Hematopoietic multipotent progenitor cell treated with erythropoietin and hydrocortisone succinate and interleukin-3 and kit ligand, for 17 days (in vitro differentiated cells): ENCODE results near the gene XAB2.

Source experiments
- DNase-seq: peaks from one replicate; pipeline ENCODE4 v3.0.0-alpha.2; 2015; ENCODE audit warnings: low spot score

XAB2 gene

DNA sequence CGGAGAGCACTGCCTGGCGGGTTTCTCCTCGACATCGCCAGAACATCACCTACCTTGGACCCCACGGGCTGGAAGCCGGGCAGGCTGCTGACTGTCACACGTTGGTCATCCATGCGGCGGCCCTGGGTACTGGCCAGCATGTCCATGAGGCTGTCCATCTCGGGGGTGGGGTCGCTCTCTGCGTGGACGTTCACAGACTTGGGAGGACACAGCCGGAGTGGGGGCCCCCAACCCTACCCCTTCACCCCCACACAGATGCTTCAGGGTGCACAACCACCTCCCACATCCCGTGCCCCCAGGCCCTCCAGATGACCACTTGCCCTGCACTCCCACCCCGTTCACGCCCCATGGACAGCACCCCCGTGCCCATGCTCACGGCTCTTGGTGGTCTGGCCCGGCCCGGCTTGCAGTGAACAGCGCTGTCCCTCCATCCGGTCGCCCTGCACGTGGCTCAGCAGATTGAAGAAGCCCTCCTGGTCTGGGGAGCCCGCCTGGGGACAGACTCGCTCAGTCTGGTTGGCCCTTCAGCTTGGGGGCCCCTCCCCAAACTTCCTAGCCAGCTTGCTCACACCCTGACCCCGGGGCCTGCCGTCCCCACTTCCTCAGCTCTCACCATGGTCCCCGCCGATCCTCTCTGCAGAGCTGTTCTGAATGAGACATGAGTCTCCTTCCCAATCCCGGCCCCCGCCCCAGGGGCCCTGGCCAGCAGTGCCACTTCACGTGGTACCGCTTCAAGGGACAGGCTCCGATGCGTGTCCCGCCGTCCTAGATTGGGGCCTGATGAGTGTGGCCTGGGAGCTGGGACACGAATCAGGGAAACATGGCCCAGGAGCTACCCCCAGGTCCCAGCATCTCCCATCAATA lies 3.2 kb upstream of the XAB2 start:
- no peak for DNase-seq

DNA sequence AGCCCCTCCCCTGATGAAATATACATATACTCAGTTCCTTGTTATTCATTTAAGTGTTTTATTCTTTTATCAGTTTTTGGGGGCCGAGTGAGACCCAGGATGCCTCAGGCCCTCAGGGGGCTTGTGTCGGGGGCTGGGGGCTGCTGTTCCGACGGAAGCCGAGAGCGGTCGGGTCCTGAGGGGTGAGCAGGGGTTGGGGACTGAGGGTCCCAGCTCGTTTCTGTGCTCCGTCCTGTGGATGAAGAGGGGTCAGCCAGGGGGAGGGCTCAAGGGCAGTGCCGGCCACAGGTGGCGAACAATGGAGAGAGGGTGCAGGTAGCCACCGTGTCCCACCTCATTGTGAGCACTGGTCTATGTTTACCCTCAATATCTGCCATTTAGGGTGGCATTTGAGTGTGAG lies 2.2 kb upstream of the XAB2 start:
- DNase-seq = no peak

DNA sequence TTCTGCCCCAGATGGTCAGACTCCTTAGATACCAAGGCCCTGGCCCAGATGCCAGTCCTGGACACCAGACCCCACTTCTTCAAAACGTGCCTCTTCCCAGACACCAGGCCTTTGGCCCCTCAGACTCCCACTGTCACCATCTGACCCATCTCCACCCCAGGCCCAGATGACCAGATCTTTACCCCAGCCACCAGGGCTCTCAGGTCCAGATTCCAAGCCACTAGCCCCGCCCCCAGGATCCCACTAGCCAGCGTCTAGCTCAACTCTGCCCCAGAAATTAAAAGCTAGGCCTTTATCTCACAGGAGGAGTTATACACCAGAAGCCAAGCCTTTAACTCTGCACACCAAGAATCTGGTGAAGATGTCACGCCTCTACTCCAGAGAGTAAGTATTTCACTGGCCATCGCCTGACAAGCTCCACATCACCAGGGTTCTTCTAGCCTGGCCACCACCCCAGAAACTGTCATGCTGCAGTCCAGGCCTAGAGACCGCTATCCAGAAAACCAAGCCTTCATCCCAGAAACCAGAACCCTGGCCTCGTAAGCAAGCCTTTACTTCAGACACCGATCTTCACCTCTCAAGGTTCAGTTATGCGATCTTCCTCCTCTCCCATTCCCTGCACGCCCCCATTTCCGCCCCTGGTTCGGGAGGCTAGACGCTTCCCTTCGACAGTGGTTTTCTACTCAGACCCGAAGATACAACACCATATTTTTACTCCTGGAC lies 595 bp downstream of the XAB2 start:
- peak; percentile 26 for DNase-seq

DNA sequence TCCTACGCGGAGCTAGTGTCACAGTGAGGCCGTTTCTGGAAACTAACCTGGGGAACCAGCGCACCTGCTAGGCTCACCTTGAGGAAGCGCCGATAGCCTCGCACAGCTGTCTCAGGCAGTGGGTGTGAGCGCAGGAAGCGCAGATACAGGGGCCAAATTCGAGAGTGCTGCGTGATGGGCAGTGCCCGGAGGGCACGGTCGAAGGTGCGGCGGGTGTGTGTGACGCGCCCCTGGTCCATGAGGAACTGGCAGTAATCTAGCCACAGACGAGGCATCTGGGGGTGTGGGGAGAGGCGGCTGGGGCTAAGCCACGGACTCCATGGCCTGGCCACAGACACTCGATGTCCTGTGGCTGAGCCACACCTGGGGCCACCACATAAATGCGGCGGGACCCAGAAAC lies 2.2 kb downstream of the XAB2 start:
- DNase-seq = no peak

DNA sequence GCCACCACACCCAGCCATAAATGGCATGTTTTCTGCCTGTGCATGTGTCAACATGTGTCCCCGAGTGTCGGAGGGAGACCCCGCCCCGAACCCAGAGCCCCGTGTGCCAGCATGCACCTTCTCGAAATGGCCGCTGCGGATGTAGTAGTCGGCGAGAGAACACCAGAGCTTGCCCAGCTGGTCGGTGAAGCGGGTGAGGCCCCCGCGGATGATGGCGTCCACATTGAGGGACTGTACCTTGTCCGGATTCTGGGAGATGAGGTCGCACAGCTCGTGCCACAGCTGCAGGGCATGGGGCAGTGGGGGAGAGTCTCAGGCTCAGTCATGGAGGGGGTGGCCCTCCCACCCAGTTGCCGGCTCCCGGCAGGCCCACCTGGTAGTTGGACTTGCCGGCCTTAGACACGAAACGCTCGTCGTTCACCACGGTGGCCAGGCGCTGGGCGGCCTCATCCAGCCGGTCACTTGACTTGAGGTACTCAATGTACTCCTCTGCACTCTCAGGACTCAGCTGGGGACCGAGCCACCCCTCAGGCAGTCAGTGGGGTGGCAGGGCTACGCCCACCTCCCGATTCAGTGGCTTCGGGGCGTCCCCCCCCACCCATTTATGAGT lies 3.5 kb downstream of the XAB2 start:
- no peak for DNase-seq

DNA sequence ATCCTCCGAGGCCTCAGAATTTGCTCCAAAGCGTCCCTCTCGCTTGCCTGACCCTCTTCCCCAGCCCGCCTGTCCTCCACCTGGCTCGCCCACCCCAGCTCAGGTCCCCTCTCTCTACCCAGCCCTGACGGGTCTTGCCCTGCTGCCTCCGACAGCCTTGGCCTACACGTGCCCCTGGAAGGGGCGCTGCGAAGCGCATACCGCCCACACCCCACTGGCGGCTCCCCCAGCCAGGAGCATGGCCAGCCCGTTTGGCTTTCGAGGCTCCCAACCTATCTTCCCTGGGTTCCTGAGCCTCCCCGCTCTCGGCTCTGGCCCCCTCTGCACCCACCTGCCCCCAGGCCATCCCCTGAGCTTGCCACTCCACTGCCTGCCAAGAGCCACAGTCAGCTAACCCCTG lies 4.5 kb downstream of the XAB2 start:
- no peak for DNase-seq

DNA sequence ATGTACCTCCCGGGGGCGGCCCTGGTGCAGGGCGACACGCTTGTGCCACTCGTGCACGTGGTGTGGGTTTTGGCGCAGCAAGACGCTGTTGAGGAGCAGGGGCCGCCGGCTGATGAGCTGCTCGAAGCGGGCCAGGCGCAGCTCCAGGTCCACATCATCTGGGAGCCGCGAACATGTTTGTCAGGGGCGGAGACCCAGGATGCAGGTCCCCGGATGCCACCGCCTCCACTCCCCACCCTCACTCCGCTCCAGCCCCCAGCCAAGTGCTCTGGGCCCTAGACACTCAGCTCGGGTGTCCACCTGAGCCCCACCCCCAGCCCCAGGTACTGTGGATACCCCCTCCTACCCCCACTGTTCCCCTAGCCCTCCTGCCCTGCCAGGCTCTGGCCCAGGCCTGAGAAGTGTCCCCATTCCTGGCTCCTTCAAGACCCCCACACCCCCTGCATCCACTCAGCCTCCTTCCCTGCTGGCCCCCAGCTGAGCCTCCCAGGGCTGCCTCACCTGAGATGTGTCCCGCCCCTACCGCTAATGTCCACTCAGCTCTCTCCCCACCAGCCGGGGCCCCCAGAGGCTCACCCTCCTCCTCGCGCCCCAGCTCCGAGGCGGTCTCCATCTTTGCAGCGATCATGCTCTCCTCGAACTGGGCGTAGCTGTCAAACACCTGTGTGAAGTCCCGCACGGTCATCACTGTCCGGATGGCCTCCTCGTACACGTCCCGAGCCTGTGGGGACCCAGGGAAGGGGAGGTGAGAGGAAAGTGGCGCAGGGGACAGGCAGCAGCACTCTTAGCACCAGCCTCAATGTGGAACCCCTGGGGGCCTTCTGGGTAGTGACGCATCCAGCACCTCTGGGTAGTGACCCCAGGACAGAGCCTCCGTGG lies 5.4 kb downstream of the XAB2 start:
- no peak for DNase-seq

DNA sequence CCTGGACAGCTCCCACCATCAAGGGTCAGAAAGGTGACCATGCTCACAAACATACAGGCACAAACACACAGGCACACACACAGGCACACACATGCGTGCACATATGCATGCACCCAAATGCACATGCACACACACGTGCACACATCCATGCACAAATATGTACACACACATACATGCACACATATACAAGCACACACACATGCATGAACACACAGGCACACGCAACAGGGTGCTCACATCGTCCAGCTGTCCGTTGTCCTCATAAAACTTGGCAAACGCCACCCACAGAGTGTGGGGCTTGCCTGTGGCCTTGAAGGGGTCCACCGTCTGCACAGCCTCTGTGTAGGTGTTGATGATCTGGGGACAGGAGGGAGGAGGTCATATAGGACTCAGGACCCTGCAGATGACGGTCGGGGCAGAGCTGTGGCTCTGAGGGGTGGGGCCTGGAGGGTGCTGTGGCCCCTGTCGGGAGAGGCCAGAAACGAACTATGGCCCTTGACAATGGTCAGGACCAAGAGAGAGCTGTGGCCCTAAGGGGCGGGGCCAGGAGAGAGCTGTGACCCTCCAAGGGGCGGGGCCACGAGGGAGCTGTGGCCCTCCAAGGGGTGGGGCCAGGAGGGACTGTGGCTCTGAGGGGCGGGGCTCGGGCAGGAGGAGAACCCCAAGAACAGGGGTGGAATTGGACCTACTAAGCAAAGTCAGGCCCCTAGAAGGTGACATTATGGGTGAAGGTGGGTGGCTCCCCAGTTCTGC lies 6.2 kb downstream of the XAB2 start:
- DNase-seq = no peak

DNA sequence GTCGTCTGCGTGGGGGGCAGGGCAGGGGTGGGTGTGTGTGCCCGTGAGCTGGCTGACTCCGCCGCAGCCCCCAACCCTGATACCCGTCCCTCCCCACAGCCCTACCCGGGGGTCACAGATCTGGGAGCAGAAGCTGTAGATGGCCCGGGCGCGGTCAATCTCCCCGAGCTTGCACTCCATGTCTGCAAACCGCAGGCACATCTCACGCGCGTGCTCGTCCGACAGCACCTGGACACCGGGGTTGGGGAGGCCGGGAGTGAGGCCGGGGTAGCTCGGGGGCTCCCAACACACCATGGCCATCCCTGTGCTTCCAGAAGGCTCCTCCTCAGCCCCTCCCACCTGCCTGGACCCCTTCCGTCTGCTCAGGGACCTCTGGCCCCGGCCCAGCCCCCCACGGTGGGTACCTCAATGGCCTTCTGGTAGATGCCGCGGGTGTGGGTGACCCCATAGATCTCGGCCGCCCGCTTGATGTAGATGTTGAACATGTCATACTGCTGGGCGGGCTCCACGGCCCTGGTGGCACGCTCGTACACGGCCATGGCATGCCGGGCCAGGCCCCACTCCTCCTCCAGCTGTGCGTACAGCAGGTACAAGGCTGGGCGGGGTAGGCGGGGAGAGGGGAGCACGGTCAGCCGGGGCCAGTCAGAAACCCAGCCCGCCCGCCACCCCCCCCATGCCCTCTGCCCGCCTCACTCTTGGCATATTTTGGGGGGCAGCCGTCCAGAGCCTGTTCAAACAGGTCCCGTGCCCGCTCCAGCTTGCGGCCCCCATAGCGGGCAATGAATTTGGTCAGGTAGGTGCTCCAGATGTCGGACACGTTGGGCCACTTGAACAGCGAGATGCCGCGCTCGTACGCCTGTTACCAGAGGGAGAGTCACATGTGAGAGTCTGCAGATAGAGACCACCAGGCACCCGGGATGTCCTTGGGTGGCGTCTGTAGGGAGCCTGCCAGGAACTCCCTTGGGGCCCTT lies 8.6 kb downstream of the XAB2 start:
- no peak for DNase-seq

DNA sequence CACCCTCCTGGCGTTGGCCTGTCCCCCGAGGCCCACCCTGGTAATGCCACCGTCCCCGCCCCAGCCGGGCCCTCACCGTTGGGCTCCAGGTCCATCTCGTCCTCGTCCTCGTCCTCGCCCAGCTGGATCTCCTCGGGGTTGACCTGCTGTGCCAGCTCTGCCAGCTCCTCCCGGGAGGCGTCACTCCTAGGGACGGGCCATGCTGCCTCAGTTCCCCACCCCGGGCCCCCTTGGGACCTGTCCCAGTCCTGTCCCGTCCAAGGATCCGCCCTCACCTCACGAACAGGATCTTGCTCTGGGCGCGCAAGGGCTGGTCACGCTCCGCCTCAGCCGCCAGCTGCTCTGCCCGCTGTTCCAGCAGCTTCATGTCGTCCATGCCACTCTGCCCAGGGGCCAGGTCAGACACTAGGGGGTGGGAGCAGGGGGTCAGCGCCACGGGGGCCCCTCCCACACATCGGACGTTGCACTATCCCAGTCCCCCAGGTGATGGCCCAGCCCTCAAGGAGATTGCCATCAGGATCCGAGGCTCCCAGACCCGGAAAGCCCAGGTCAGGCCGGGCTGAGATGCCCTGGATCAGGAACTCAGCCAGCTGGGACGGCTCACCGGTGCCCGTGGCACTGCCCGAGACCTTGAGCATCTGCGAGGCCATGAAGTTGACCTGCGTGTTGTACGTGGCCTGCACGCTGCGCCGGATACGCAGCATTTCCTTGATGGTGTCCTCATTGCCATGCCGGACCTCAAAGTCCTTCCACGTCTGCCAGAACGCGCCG lies 9.5 kb downstream of the XAB2 start:
- DNase-seq = no peak

DNA sequence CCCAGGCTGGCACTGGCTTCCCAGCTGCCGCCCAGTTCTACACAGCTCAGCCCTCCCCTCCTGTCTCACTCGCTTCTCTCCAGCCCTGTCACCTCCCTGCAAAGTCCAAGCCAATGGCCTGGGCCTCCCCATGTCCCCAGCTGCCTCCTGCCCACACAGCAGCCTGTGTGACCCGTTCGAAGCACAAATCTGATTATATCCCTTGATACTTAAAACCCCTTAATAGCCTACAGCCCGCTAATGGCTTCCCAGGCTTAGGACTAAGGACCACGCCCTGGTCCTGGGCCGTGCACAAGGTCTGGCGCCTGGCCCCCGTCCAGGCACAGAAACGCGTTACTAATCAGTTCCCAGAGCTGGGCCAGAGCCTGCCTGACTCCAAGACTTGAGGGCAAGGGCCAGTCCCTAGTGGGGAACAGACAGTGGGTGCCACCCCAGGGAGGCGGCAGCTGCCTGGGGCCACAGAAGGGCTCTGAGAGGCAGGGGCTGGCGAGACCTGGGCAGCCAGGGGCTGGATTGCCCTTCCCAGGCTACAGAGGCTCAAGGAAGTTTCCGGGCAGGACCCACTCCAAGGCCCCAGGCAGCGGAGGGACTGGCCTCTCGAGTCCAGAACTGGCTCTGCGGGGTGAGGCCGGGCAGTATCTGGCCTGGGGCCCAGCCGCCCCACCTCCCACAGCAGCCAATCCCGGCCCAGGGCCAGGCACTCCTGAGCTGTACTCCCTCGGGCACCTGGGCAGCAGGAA lies 10.4 kb downstream of the XAB2 start:
- no peak for DNase-seq

DNA sequence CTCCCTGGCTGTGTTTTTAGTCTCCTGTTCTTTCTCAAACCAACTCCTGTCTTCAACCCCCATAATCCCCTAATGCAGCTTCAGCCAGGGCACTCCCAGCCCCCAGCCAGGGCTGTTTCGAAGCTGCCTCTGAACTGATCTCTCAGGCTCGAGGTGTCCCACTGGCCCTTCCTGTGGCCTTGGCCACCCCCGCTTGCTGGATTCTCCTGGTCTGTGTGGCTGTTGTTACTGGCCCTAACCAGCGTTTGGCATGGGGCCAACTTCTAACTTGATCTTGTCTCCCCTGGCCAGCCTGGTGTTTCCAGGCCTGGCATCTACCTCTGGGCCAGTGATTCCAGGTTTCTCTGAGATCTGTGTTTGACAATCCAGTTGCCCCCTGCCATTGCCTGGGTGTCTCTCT lies 11.0 kb downstream of the XAB2 start:
- DNase-seq = peak; percentile 28

DNA sequence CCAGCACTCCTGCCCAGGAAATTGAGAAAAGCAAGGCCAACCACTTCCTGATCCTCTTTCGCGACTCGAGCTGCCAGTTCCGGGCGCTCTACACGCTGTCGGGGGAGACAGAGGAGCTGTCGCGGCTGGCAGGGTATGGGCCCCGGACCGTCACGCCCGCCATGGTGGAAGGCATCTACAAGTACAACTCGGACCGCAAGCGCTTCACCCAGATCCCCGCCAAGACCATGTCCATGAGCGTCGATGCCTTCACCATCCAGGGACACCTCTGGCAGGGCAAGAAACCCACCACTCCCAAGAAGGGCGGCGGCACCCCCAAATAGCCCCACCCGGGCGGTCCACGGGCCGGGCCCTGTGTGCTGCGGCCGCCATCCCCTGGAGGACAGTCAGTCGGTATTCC lies 11.6 kb downstream of the XAB2 start:
- no peak for DNase-seq

DNA sequence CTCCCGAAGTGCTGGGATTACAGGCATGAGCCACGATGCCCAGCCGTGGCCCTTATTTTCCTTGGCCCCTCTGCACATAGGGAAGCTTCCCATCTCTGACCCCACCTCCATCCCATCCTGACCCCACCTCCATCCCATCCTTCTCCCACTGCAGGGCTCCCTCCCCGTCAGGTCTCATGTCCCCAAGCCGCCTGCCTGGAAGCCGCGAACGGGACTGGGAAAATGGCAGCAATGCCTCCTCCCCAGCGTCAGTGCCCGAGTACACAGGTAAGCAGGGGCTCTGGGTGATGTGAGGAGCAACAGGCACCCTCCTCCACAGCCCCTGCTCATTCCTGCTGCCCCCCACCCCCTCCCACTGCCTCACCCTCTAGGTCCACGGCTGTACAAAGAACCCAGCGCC lies 12.2 kb downstream of the XAB2 start:
- no peak for DNase-seq

DNA sequence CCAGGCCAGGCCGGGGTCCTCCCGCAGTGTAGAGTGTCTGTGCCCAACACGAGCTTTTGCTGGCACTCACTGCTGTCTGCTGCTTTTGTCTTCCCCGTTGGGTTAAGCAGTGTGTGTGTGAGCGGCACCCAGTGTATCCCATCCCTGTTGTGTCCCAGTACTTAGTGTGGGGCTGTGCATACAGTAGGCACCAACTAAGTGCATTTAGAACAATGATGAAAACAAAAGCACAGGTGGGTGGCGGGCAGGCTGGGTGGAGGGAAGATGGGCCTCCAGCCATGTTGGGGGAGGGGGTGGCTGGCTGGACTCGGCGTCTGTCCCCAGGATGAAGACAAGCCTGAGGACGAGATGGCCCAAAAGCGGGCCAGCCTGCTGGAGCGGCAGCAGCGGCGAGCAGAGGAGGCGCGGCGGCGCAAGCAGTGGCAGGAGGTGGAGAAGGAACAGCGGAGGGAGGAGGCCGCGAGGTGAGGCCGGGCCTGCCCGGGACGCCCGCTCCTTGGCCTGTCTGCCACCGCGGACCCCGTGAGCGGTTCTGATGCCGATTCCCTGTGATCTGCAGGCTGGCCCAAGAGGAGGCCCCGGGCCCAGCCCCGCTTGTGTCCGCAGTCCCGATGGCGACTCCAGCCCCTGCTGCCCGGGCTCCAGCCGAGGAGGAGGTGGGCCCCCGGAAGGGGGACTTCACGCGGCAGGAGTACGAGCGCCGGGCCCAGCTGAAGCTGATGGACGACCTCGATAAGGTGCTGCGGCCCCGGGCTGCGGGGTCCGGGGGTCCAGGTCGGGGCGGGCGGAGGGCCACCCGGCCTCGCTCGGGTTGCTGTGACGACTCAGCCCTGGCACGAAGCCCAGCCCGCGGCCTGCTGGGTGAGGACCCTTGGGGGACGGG lies 14.2 kb downstream of the XAB2 start:
- DNase-seq = no peak

DNA sequence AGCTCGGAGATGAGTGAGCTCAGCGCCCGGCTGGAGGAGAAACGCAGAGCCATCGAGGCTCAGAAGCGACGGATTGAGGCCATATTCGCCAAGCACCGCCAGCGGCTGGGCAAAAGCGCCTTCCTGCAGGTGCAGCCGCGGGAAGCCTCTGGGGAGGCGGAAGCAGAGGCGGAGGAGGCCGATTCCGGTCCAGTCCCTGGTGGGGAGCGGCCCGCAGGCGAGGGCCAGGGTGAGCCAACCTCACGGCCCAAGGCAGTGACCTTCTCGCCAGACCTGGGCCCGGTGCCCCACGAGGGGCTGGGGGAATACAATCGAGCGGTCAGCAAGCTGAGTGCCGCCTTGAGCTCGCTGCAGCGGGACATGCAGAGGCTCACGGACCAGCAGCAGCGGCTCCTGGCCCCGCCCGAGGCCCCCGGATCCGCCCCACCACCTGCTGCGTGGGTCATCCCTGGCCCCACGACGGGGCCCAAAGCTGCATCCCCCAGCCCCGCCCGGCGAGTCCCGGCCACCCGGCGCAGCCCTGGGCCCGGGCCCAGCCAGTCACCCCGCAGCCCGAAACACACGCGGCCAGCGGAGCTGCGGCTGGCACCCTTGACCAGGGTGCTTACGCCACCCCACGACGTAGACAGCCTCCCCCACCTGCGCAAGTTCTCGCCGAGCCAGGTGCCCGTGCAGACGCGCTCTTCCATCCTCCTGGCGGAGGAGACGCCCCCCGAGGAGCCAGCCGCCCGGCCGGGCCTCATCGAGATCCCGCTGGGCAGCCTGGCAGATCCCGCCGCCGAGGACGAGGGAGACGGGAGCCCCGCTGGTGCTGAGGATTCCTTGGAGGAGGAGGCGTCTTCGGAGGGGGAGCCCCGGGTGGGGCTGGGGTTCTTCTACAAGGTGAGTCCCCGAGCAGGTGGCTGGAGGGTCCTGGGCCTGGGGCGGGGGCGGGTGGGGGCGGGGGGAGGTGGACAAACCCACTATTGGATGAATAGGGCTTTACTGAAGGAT lies 16.8 kb downstream of the XAB2 start:
- no peak for DNase-seq
